Upper lobe of left lung (tissue), 6 donors: ENCODE data around the gene AQP12B. TPM values are rescaled to one million over a fixed set of nuclear protein-coding genes. Genes with fewer than 3 reads are reported as not detected.

ENCODE experiments used
- ATAC-seq, 2 donors: fragments of 200-7000 bp; cut with Tn5 transposase; one replicate each; pipeline ENCODE4 v1.9.1; 2022; ENCODE audit warnings: mild to moderate bottlenecking in 2 of 2, moderate library complexity in 2 of 2; ENCODE audit not compliant: low FRiP score in 2 of 2
- DNase-seq, 2 donors: peaks; one replicate each; pipeline ENCODE4 v3.0.0-alpha.2; 2019 to 2020
- H3K27ac ChIP-seq, 4 donors: fragments of 200-600 bp; sonication (generic); one replicate each; pipeline ENCODE4 v1.5.1; 2016 to 2019
- H3K27me3 ChIP-seq, 4 donors: fragments of 200-600 bp; sonication (generic); one replicate each; pipeline ENCODE4 v1.5.1; 2017 to 2019
- H3K36me3 ChIP-seq, 4 donors: fragments of 200-600 bp; sonication (generic); one replicate each; pipeline ENCODE4 v1.5.1; 2016 to 2019
- H3K4me1 ChIP-seq, 4 donors: fragments of 200-600 bp; sonication (generic); one replicate each; pipeline ENCODE4 v1.5.1; 2018 to 2019
- H3K4me3 ChIP-seq, 4 donors: fragments of 200-600 bp; sonication (generic); one replicate each; pipeline ENCODE4 v1.5.1; 2017 to 2019; ENCODE audit warnings: mild to moderate bottlenecking in 2 of 4, moderate library complexity in 1 of 4
- H3K9me3 ChIP-seq, 4 donors: fragments of 200-600 bp; sonication (generic); one replicate each; pipeline ENCODE4 v1.5.1; 2018 to 2019
- EP300 ChIP-seq, 4 donors: sonication (generic); formaldehyde crosslinking; IDR thresholded peaks; one replicate each; pipeline ENCODE4 v1.5.1; 2017; ENCODE audit warnings: antibody characterized with exemption in 4 of 4, control low read depth in 2 of 4
- POLR2A ChIP-seq, 4 donors: fragments of 450-650 bp; IDR thresholded peaks; one replicate each; pipeline ENCODE4 v1.5.1; 2016 to 2017; ENCODE audit warnings: antibody characterized with exemption in 4 of 4, mild to moderate bottlenecking in 2 of 4
- POLR2AphosphoS5 ChIP-seq, 2 donors: sonication (generic); formaldehyde crosslinking; IDR thresholded peaks; one replicate each; pipeline ENCODE4 v1.5.1; 2017; ENCODE audit warnings: antibody characterized with exemption in 2 of 2
- WGBS, 2 donors: methylation state at CpG; one replicate each; pipeline ENCODE4 v1.1.5; 2017 to 2018; 5-methylcytosine and 5-hydroxymethylcytosine counted together
- total RNA-seq, 6 donors: library from RNA; depleted of rRNA in 4 of 6; stranded (reverse); fragments of >200 nt in 4 of 6; gene quantifications; one replicate each; pipeline versions ENCODE4 v1.1.0 to v1.2.1, GENCODE V29; 2016 to 2021
- TF ChIP-seq, protein P1 (sequence below), 6 experiments: fragments of 450-650 bp in 4 of 6; fragments of 200-600 bp in 2 of 6; sonication (generic) in 2 of 6; IDR thresholded peaks; one replicate each; pipeline ENCODE4 v1.5.1; 2016 to 2019; ENCODE audit warnings: antibody characterized with exemption in 6 of 6
- donor health status: DM: no; HTN: no; CAD: no; lungs with moderate emphysema.
- donor health status: DM: no; HTN: yes; CAD: no; lungs with severe emphysema.

Gene AQP12B
- total RNA-seq, 6 donors from 2014 or later, result not detected

DNA sequence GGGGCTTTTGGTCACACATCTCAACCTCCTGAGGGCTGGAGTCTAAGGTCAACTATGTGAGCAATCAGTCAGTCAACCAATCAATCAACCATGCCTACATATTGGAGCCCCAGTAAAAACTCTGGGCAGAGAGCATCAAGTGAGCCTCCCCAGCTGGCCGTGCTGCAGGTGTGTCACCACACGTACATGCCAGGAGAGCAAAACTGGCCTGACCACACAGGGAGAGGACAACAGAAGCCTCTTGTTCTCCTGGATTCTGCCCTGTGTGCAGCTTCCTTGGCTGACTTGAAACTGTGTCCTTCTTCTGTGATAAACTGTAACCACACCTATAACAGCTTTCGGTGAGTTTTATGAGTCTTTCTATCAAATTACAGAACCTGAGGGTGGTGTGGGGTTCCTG lies 31.5 kb downstream of the AQP12B start:
- Histone ChIP-seq H3K36me3 (no peaks in the 10 kb centered on the region), H3K4me3 (no peak overlapping the region), H3K27me3 (no peaks in the 10 kb centered on the region), H3K4me1 (no peaks in the 10 kb centered on the region), H3K9me3 (no peaks in the 10 kb centered on the region), H3K27ac (no peak overlapping the region)
- TF ChIP-seq EP300 (IDR thresholded peaks at IDR 0.05) (no peak), POLR2A (IDR thresholded peaks at IDR 0.05) (no peak), POLR2AphosphoS5 (IDR thresholded peaks at IDR 0.05) (no peak)
- TF ChIP-seq, protein P1, sequence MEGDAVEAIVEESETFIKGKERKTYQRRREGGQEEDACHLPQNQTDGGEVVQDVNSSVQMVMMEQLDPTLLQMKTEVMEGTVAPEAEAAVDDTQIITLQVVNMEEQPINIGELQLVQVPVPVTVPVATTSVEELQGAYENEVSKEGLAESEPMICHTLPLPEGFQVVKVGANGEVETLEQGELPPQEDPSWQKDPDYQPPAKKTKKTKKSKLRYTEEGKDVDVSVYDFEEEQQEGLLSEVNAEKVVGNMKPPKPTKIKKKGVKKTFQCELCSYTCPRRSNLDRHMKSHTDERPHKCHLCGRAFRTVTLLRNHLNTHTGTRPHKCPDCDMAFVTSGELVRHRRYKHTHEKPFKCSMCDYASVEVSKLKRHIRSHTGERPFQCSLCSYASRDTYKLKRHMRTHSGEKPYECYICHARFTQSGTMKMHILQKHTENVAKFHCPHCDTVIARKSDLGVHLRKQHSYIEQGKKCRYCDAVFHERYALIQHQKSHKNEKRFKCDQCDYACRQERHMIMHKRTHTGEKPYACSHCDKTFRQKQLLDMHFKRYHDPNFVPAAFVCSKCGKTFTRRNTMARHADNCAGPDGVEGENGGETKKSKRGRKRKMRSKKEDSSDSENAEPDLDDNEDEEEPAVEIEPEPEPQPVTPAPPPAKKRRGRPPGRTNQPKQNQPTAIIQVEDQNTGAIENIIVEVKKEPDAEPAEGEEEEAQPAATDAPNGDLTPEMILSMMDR (IDR thresholded peaks at IDR 0.05), result no peak
- DNase-seq (no peak), ATAC-seq (no peak)
- 83 to 87% methylated on average over 3 of the region's 3 CpGs for WGBS, 2 donors

DNA sequence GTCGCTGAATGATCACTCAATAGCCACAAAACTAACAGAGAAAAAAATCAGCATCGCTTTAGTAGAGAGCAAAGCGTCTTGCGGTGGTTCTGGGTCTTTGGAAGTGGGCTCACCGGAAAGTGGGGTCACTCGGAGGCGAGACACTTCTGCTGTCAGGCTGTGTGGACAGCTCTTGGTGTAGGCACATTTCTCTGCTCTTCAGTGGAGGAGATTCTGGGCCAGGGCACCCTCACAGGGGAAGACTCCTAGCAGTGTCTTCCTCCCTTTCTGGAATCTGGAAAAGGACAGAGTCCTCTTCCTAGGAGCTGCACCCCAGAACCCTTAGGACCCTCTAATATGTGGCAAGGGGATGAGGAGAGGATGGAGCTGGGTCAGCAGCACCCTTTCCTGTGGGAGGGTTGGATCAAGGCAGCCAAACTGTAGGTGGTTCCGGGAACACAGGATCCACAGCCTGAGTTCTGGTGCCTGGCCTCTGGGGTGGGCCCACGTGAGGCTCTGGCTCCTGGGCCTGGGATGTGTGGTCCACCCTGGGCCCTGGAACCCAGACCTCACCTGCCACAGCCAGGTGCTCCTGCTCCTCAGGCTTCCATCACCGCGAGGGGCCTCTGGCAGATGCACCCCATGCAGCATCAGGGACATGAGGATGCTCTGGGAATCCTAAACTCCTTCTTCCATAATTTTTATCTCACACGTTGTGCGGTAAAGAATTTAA lies 32.3 kb downstream of the AQP12B start:
- DNase-seq (no peak), ATAC-seq (no peak)
- no peaks in the 10 kb centered on the region for H3K36me3 ChIP-seq
- no peak overlapping the region for H3K27ac ChIP-seq
- 80 to 82% methylated on average over 11 to 13 of the region's 13 CpGs for WGBS, 2 donors
- H3K4me1 ChIP-seq, result no peaks in the 10 kb centered on the region
- no peak overlapping the region for H3K4me3 ChIP-seq
- TF ChIP-seq POLR2A (IDR thresholded peaks at IDR 0.05) (no peak), EP300 (IDR thresholded peaks at IDR 0.05) (no peak), POLR2AphosphoS5 (IDR thresholded peaks at IDR 0.05) (no peak)
- TF ChIP-seq, protein P1 (IDR thresholded peaks at IDR 0.05), result no peak
- no peaks in the 10 kb centered on the region for H3K9me3 ChIP-seq
- H3K27me3 ChIP-seq, result no peaks in the 10 kb centered on the region

DNA sequence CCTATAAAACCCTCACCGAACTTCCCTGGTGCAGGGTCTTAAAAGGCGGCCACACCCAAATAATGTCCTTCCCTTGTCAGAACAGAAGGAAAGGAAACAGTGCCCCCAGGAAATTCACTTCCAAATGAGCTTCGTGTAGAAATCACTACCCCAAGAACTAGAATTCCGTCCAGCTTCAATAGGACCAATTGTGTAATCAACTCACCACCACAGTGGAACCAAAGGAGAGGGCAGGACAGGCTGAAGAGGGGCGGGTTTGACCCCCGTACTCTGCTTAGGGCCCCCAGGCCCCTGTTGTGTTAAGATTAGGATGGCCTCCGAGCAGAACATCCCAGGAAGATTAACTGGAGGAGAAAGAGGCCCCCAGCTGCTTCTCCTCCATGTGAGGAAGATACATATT lies 33.4 kb downstream of the AQP12B start:
- 59 to 65% methylated on average over 7 of the region's 7 CpGs for WGBS, 2 donors
- H3K4me1 ChIP-seq, result no peaks in the 10 kb centered on the region
- no peaks in the 10 kb centered on the region for H3K9me3 ChIP-seq
- H3K4me3 ChIP-seq, result no peak overlapping the region
- no peaks in the 10 kb centered on the region for H3K36me3 ChIP-seq
- DNase-seq (no peak), ATAC-seq (no peak)
- no peak overlapping the region for H3K27ac ChIP-seq
- H3K27me3 ChIP-seq, result no peaks in the 10 kb centered on the region
- TF ChIP-seq, protein P1 (IDR thresholded peaks at IDR 0.05), result no peak
- TF ChIP-seq EP300 (IDR thresholded peaks at IDR 0.05) (no peak), POLR2A (IDR thresholded peaks at IDR 0.05) (no peak), POLR2AphosphoS5 (IDR thresholded peaks at IDR 0.05) (no peak)

GRCh38 chr2:240648650-240649275 lies 33.9 kb downstream of the AQP12B start:
- 41 to 45% methylated on average over 19 of the region's 19 CpGs for WGBS, 2 donors
- no peak overlapping the region for H3K27ac ChIP-seq
- TF ChIP-seq EP300 (IDR thresholded peaks at IDR 0.05) (no peak), POLR2A (IDR thresholded peaks at IDR 0.05) (no peak), POLR2AphosphoS5 (IDR thresholded peaks at IDR 0.05) (no peak)
- TF ChIP-seq, protein P1 (IDR thresholded peaks at IDR 0.05), result no peak
- ATAC-seq, result no peak
- H3K4me3 ChIP-seq, result no peak overlapping the region
- H3K27me3 ChIP-seq, result no peaks in the 10 kb centered on the region
- no peaks in the 10 kb centered on the region for H3K9me3 ChIP-seq
- no peaks in the 10 kb centered on the region for H3K4me1 ChIP-seq
- no peaks in the 10 kb centered on the region for H3K36me3 ChIP-seq
- DNase-seq, result no peak
